K562 (cell line): ENCODE data around the gene ETHE1. TPM values are rescaled to one million over a fixed set of nuclear protein-coding genes. Genes with fewer than 3 reads are reported as not detected.

ENCODE experiments used
- CREBBP ChIP-seq: IDR thresholded peaks from one replicate; pipeline ENCODE4 v1.6.1; 2012; ENCODE audit warnings: low read depth, mild to moderate bottlenecking, control low read depth, inconsistent platforms, low read length
- FIP1L1 ChIP-seq: fragments of 200-400 bp; formaldehyde crosslinking; IDR thresholded peaks from 2 replicates; pipeline ENCODE4 v1.6.1; 2018; ENCODE audit warnings: mild to moderate bottlenecking, low read depth, low read length; ENCODE audit not compliant: poor library complexity, severe bottlenecking
- FOXJ2 ChIP-seq: fragments of 200-800 bp; sonication (Bioruptor generic); IDR thresholded peaks from 2 replicates; pipeline ENCODE4 v1.6.1; 2016; ENCODE audit warnings: missing genetic modification characterization, missing compliant biosample characterization
- MCM2 ChIP-seq: fragments of 450-650 bp; IDR thresholded peaks from 2 replicates; pipeline ENCODE4 v1.6.1; 2017; ENCODE audit warnings: low read depth, mild to moderate bottlenecking
- PKNOX1 ChIP-seq: fragments of 450-650 bp; IDR thresholded peaks from 2 replicates; pipeline ENCODE4 v1.6.1; 2016
- POLR2B ChIP-seq: fragments of 450-650 bp; IDR thresholded peaks from 2 replicates; pipeline ENCODE4 v1.6.1; 2018; ENCODE audit warnings: low read depth; ENCODE audit not compliant: partially characterized antibody
- RUNX1 ChIP-seq: sonication (generic); IDR thresholded peaks from 2 replicates; pipeline ENCODE4 v1.6.1; 2016; ENCODE audit warnings: antibody characterized with exemption, low read depth
- SMAD1 ChIP-seq: fragments of 150-350 bp; IDR thresholded peaks from 2 replicates; pipeline ENCODE4 v1.6.1; 2014; ENCODE audit warnings: low read length, low read depth; ENCODE audit not compliant: partially characterized antibody
- ZBTB40 ChIP-seq, 2 experiments: fragments of 450-650 bp in 1 of 2; sonication (generic) in 1 of 2; formaldehyde crosslinking in 1 of 2; IDR thresholded peaks; 2 replicates each; pipeline versions ENCODE4 v1.7.1 to v1.9.0; 2016 to 2022; ENCODE audit warnings: inconsistent platforms in 1 of 2, mild to moderate bottlenecking in 1 of 2, missing genetic modification reagents in 1 of 2
- ZFX ChIP-seq: sonication (generic); formaldehyde crosslinking; IDR thresholded peaks from 2 replicates; pipeline ENCODE4 v1.8.0; 2022; ENCODE audit warnings: mild to moderate bottlenecking, missing genetic modification reagents, moderate library complexity
- ZNF398 ChIP-seq: fragments of 250-450 bp; sonication (Bioruptor Pico); IDR thresholded peaks from 2 replicates; pipeline ENCODE4 v1.8.0; 2021; ENCODE audit warnings: moderate library complexity, mild to moderate bottlenecking, inconsistent platforms
- ZNF57 ChIP-seq: fragments of 450-650 bp; formaldehyde crosslinking; IDR thresholded peaks from 2 replicates; pipeline ENCODE4 v1.4.0; 2020; ENCODE audit warnings: mild to moderate bottlenecking, moderate library complexity
- ZSCAN32 ChIP-seq: fragments of 450-650 bp; formaldehyde crosslinking; IDR thresholded peaks from 2 replicates; pipeline ENCODE4 v1.4.0; 2020; ENCODE audit warnings: mild to moderate bottlenecking, moderate library complexity
- polyA plus RNA-seq, 8 experiments: library from polyadenylated mRNA; depleted of rRNA in 4 of 8; stranded (reverse) in 5 of 8; unstranded in 3 of 8; fragments of >200 nt; fragmentation: Nextera tagmentation in 2 of 8; fragmentation: Illumina TruSeq in 1 of 8; extraction: Ambion mirVana in 2 of 8; extraction: Trizol in 1 of 8; gene quantifications; 2 replicates each; pipeline versions ENCODE4 v1.2.1 to v1.2.3, GENCODE V29; 2011 to 2014; ENCODE audit warnings: inconsistent platforms in 1 of 8, missing spikeins in 1 of 8
- total RNA-seq, 7 experiments: library from RNA; depleted of rRNA in 6 of 7; stranded (reverse); fragments of >200 nt in 6 of 7; fragmentation: Illumina TruSeq in 2 of 7; extraction: Trizol in 2 of 7; gene quantifications; 2 replicates each; pipeline versions ENCODE4 v1.2.1 to v1.2.3, GENCODE V29; 2011 to 2021; ENCODE audit warnings: low replicate concordance in 1 of 7

The ETHE1 gene
- total and polyA plus RNA-seq, 9 of the 15 experiments (the other 6 are each of a cell fraction or from before 2014, with no cell fraction given): 2.9 to 21.0 (median 10.2) TPM

- TF ChIP-seq ZSCAN32 (CRISPR knock-in tag): no peak
- TF ChIP-seq ZBTB40 (IDR thresholded peaks at IDR 0.05): peak; percentile 48; the same call in 1 of the 2 replicates
- TF ChIP-seq ZBTB40 (CRISPR knock-in tag; IDR thresholded peaks at IDR 0.05): no peak
- TF ChIP-seq RUNX1: no peak
- no peak for TF ChIP-seq CREBBP
- TF ChIP-seq ZFX (CRISPR knock-in tag): peak; percentile 83
- TF ChIP-seq POLR2B: peak; percentile 84
- TF ChIP-seq ZNF398 (CRISPR knock-in tag): no peak
- no peak for TF ChIP-seq MCM2
- peak; percentile 77 for TF ChIP-seq FOXJ2 (tag)
- no peak for TF ChIP-seq FIP1L1
- no peak for TF ChIP-seq ZNF57 (CRISPR knock-in tag)
- no peak for TF ChIP-seq SMAD1
- 0 out of 2 replicates have a peak, but pooled peaks have one; percentile 24 for TF ChIP-seq PKNOX1
These were observed 48.4 kb upstream of the ETHE1 start, which contains the start of the genes PINLYP and XRCC1 (continued) for GRCh38 chr19:43575156-43575950.
